Transverse colon (tissue), 4 donors: ENCODE measurements around the gene DCUN1D4.

Experiments
- CTCF ChIP-seq, 5 experiments: fragments of 200-600 bp in 3 of 5; fragments of 450-650 bp in 2 of 5; sonication (generic) in 3 of 5; IDR thresholded peaks; 1 replicate in 2 of 5; 2 replicates in 3 of 5; pipeline ENCODE4 v1.5.1; 2016 to 2017; ENCODE audit warnings: antibody characterized with exemption in 5 of 5, inconsistent platforms in 3 of 5, mild to moderate bottlenecking in 2 of 5, moderate library complexity in 1 of 5
- EP300 ChIP-seq: sonication (generic); formaldehyde crosslinking; IDR thresholded peaks from one replicate; pipeline ENCODE4 v1.6.1; 2017; ENCODE audit warnings: antibody characterized with exemption, low read depth
- POLR2AphosphoS5 ChIP-seq, 3 donors: sonication (generic); formaldehyde crosslinking; IDR thresholded peaks; one replicate each; pipeline ENCODE4 v1.6.1; 2016; ENCODE audit warnings: antibody characterized with exemption in 3 of 3

GRCh38 chr4:51942833-51943215 lies 99.9 kb downstream of the DCUN1D4 start:
- TF ChIP-seq CTCF (IDR thresholded peaks at IDR 0.05) (no peak), EP300 (no peak), POLR2AphosphoS5 (IDR thresholded peaks at IDR 0.05) (no peak)
